SK-N-SH (cell line): Measurements from ENCODE around the gene MYOCD. TPM values are rescaled to one million over a fixed set of nuclear protein-coding genes. Genes with fewer than 3 reads are reported as not detected.

ENCODE experiments used
- CTCF ChIA-PET: fragments of 300-600, 350-600 bp; formaldehyde crosslinking; extraction: SDS; loops from one replicate; lab custom pipeline; 2021; lab: Yijun Ruan, JAX
- POLR2A ChIA-PET: fragments of 350-600 bp; sonication (Branson Sonifier 250); formaldehyde crosslinking; extraction: SDS; loops from one replicate; lab custom pipeline; 2020; ENCODE audit warnings: antibody characterized with exemption, inconsistent platforms; lab: Yijun Ruan, JAX
- DNase-seq: peaks from one replicate; pipeline ENCODE4 v3.0.0; 2012
- H2AFZ ChIP-seq: fragments of 200-600 bp; sonication (generic); 2 replicates; pipeline ENCODE4 v1.8.1; 2016; ENCODE audit warnings: antibody characterized with exemption, mild to moderate bottlenecking, low read depth
- H3F3A ChIP-seq: fragments of 200-600 bp; sonication (generic); replicated peaks from 2 replicates; pipeline ENCODE3; 2016; ENCODE audit warnings: antibody characterized with exemption, mild to moderate bottlenecking; ENCODE audit not compliant: insufficient read depth
- H3K27ac ChIP-seq, 2 experiments: fragments of 200-500 bp in 1 of 2; fragments of 200-600 bp in 1 of 2; sonication (Bioruptor generic) in 1 of 2; sonication (generic), shearing (Covaris generic) in 1 of 2; 2 replicates each; pipeline versions ENCODE4 v1.5.1 to v1.6.1; 2014 to 2016; ENCODE audit warnings: low read depth in 2 of 2, inconsistent platforms in 1 of 2, low read length in 1 of 2, mild to moderate bottlenecking in 1 of 2, mixed read lengths in 1 of 2
- H3K27me3 ChIP-seq: fragments of 200-600 bp; sonication (generic), shearing (Covaris generic); 2 replicates; pipeline ENCODE4 v1.6.1; 2016; ENCODE audit warnings: mixed run types; ENCODE audit not compliant: insufficient read depth
- H3K36me3 ChIP-seq, 2 experiments: fragments of 200-500 bp in 1 of 2; fragments of 200-600 bp in 1 of 2; sonication (Bioruptor generic) in 1 of 2; sonication (generic) in 1 of 2; replicated peaks in 1 of 2; 2 replicates each; pipeline versions ENCODE3 to v1.5.1; 2014 to 2016; ENCODE audit warnings: low read length in 1 of 2, mild to moderate bottlenecking in 1 of 2; ENCODE audit not compliant: insufficient read depth in 2 of 2, control insufficient read depth in 1 of 2
- H3K4me1 ChIP-seq, 2 experiments: fragments of 200-500 bp in 1 of 2; fragments of 200-600 bp in 1 of 2; sonication (Bioruptor generic) in 1 of 2; sonication (generic), shearing (Covaris generic) in 1 of 2; 2 replicates each; pipeline versions ENCODE4 v1.5.1 to v1.6.1; 2014 to 2016; ENCODE audit warnings: low read depth in 1 of 2, low read length in 1 of 2, mixed run types in 1 of 2; ENCODE audit not compliant: insufficient read depth in 2 of 2, control insufficient read depth in 1 of 2
- H3K4me2 ChIP-seq: fragments of 200-600 bp; sonication (generic), shearing (Covaris generic); 2 replicates; pipeline ENCODE4 v1.6.1; 2017; ENCODE audit warnings: mixed run types
- H3K4me3 ChIP-seq, 2 experiments: fragments of 200-500 bp in 1 of 2; fragments of 200-600 bp in 1 of 2; sonication (Bioruptor generic) in 1 of 2; sonication (generic), shearing (Covaris generic) in 1 of 2; 2 replicates each; pipeline versions ENCODE4 v1.5.1 to v1.8.1; 2014 to 2016; ENCODE audit warnings: low read depth in 2 of 2, inconsistent platforms in 1 of 2, low read length in 1 of 2, mild to moderate bottlenecking in 1 of 2, mixed read lengths in 1 of 2, moderate library complexity in 1 of 2
- H3K79me2 ChIP-seq: fragments of 200-600 bp; sonication (generic); 2 replicates; pipeline ENCODE4 v1.8.1; 2017; ENCODE audit warnings: mild to moderate bottlenecking; ENCODE audit not compliant: insufficient read depth
- H3K9ac ChIP-seq: fragments of 200-600 bp; sonication (generic); 2 replicates; pipeline ENCODE4 v1.6.1; 2017; ENCODE audit warnings: mixed run types
- H3K9me2 ChIP-seq: fragments of 200-600 bp; sonication (generic); 2 replicates; pipeline ENCODE4 v1.6.1; 2017; ENCODE audit warnings: mixed run types
- H3K9me3 ChIP-seq: fragments of 200-600 bp; sonication (generic); 2 replicates; pipeline ENCODE4 v1.6.1; 2017; ENCODE audit warnings: mixed run types, mild to moderate bottlenecking, moderate library complexity
- H4K20me1 ChIP-seq: fragments of 200-600 bp; sonication (generic); 2 replicates; pipeline ENCODE4 v1.6.1; 2017; ENCODE audit warnings: mild to moderate bottlenecking, mixed run types; ENCODE audit not compliant: insufficient read depth
- CHD2 ChIP-seq: fragments of 150-350 bp; IDR thresholded peaks from 2 replicates; pipeline ENCODE4 v1.6.1; 2018; ENCODE audit warnings: low read length; ENCODE audit not compliant: partially characterized antibody
- CTCF ChIP-seq: fragments of 200-600 bp; sonication (generic); IDR thresholded peaks from 2 replicates; pipeline ENCODE4 v1.6.1; 2017; ENCODE audit warnings: antibody characterized with exemption, mild to moderate bottlenecking, moderate library complexity
- EZH2phosphoT487 ChIP-seq: fragments of 200-600 bp; sonication (generic); IDR thresholded peaks from 2 replicates; pipeline ENCODE4 v1.6.1; 2017; ENCODE audit warnings: low read depth, mixed run types, mild to moderate bottlenecking, antibody characterized with exemption, moderate library complexity, borderline replicate concordance
- FOXM1 ChIP-seq: IDR thresholded peaks from 2 replicates; pipeline ENCODE4 v1.4.0; 2012; ENCODE audit warnings: low read depth, mild to moderate bottlenecking
- GABPA ChIP-seq: IDR thresholded peaks from 2 replicates; pipeline ENCODE4 v1.4.0; 2012; ENCODE audit warnings: low read depth, mild to moderate bottlenecking
- MAX ChIP-seq: IDR thresholded peaks from 2 replicates; pipeline ENCODE4 v1.4.0; 2012; ENCODE audit warnings: low read depth
- POLR2AphosphoS5 ChIP-seq: IDR thresholded peaks from 2 replicates; pipeline ENCODE4 v1.6.1; 2012; ENCODE audit warnings: low read depth, low read length
- RAD21 ChIP-seq: IDR thresholded peaks from 2 replicates; pipeline ENCODE4 v1.6.1; 2012; ENCODE audit warnings: mild to moderate bottlenecking, low read length
- RFX5 ChIP-seq: IDR thresholded peaks from 2 replicates; pipeline ENCODE4 v1.6.1; 2012; ENCODE audit warnings: mild to moderate bottlenecking, improper control_type of control experiment, low read length
- RXRA ChIP-seq: IDR thresholded peaks from 2 replicates; pipeline ENCODE4 v1.4.0; 2012; ENCODE audit warnings: low read depth, mild to moderate bottlenecking, borderline replicate concordance
- SMC3 ChIP-seq: IDR thresholded peaks from 2 replicates; pipeline ENCODE4 v1.6.1; 2012; ENCODE audit warnings: low read depth, low read length, improper control_type of control experiment
- TEAD4 ChIP-seq: IDR thresholded peaks from 2 replicates; pipeline ENCODE4 v1.4.0; 2012; ENCODE audit warnings: mild to moderate bottlenecking, borderline replicate concordance; ENCODE audit not compliant: insufficient read depth
- USF2 ChIP-seq: fragments of 150-350 bp; IDR thresholded peaks from 2 replicates; pipeline ENCODE4 v1.6.1; 2017; ENCODE audit warnings: antibody characterized with exemption, low read length, low read depth, borderline replicate concordance
- YY1 ChIP-seq: IDR thresholded peaks from 2 replicates; pipeline ENCODE4 v1.4.0; 2012; ENCODE audit warnings: low read depth, mild to moderate bottlenecking
- WGBS: methylation state at CpG from one replicate; pipeline ENCODE4 v1.1.6; 2017; ENCODE audit warnings: low lambda C conversion rate; 5-methylcytosine and 5-hydroxymethylcytosine counted together
- polyA plus RNA-seq, 3 experiments: library from polyadenylated mRNA; depleted of rRNA; stranded (reverse); fragments of >200 nt; gene quantifications; 2 replicates each; pipeline ENCODE4 v1.2.3, GENCODE V29; 2012

Gene MYOCD
- polyA plus RNA-seq, 1 of the 3 experiments (the other 2 are of a cell fraction): not detected

DNA sequence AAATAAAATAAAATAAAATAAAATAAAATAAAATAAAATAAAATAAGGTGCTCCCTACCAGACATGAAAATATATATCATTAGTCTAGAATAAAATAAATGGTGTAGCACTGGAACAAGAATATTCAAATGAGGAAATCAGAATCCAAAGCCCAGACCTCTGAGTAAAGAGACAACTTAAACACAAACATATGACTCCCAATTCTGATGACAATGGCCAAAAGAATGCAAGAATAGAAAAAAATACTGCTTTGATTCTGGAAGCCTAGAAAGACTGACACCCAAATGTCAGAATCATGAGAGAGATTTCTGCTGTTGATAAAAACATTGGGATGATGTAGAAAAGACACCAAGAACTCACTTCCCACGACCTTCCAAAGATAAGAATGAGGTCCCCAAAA, 27.9 kb downstream of the MYOCD start:
- no peak overlapping the region for H3K27ac ChIP-seq
- 0% methylated on average over 1 of the region's 1 CpG for WGBS
- ChIA-PET CTCF (no interaction called here), POLR2A (no interaction called here)
- no peaks in the 10 kb centered on the region for H3K36me3 ChIP-seq
- no peak overlapping the region for H3K9ac ChIP-seq
- H3K4me1 ChIP-seq: no peaks in the 10 kb centered on the region
- no peaks in the 10 kb centered on the region for H3K9me2 ChIP-seq
- H3K27me3 ChIP-seq: no peaks in the 10 kb centered on the region
- no peak overlapping the region for H3K4me2 ChIP-seq
- no peak for DNase-seq
- no peaks in the 10 kb centered on the region for H3F3A ChIP-seq
- no peaks in the 10 kb centered on the region for H3K9me3 ChIP-seq
- H3K79me2 ChIP-seq: no peaks in the 10 kb centered on the region
- H2AFZ ChIP-seq: no peak overlapping the region
- TF ChIP-seq EZH2phosphoT487: no peak
- no peaks in the 10 kb centered on the region for H4K20me1 ChIP-seq
- no peak overlapping the region for H3K4me3 ChIP-seq

DNA sequence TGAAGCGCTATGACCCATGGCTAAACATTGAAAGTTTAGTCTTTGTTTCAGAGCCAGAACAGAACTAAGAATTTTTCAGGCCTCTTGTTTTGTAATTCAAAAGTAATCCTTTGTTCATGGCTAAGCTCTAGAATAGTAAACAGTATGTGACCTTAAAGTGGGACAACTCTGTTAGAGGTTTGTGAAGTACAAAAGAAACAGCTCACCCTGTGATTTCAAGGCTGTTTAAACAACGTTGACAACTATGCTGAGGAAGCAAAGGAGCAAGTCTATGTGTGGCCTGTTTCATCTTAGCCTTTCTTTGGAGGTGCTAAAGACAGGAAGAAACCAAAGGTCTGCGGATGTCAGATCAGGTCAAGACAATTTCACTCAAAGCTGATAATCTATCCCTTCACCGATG, 40.4 kb downstream of the MYOCD start:
- H3K9me3 ChIP-seq: no peaks in the 10 kb centered on the region
- H2AFZ ChIP-seq: no peak overlapping the region
- 0 out of 2 replicates have a peak, but pooled peaks cover 6% of the 10 kb centered on the region for H3K27me3 ChIP-seq
- no peak overlapping the region for H3K4me2 ChIP-seq
- DNase-seq: no peak
- TF ChIP-seq RFX5 (no peak), YY1 (no peak), TEAD4 (no peak), USF2 (no peak), FOXM1 (no peak), POLR2AphosphoS5 (no peak), SMC3 (no peak), RXRA (no peak), CHD2 (no peak), RAD21 (no peak), CTCF (no peak), GABPA (no peak), MAX (no peak)
- WGBS: 20% methylated on average over 4 of the region's 4 CpGs
- no peaks in the 10 kb centered on the region for H3K79me2 ChIP-seq
- no peaks in the 10 kb centered on the region for H3K9me2 ChIP-seq
- CTCF ChIA-PET: no interaction called here
- H3K36me3 ChIP-seq: no peaks in the 10 kb centered on the region
- no peaks in the 10 kb centered on the region for H3K4me1 ChIP-seq
- POLR2A ChIA-PET: no interaction called here
- H3K4me3 ChIP-seq: no peak overlapping the region
- H3F3A ChIP-seq: no peaks in the 10 kb centered on the region
- H3K9ac ChIP-seq: no peak overlapping the region
- no peak overlapping the region for H3K27ac ChIP-seq
- H4K20me1 ChIP-seq: no peaks in the 10 kb centered on the region
